SK-N-SH (cell line): ENCODE data around the gene GPHB5.

Source experiments
- EP300 ChIP-seq, 2 experiments: IDR thresholded peaks; 2 replicates each; pipeline versions ENCODE4 v1.4.0 to v1.6.1; 2012; ENCODE audit warnings: borderline replicate concordance in 1 of 2, low read depth in 1 of 2, low read length in 1 of 2
- EZH2phosphoT487 ChIP-seq: fragments of 200-600 bp; sonication (generic); IDR thresholded peaks from 2 replicates; pipeline ENCODE4 v1.6.1; 2017; ENCODE audit warnings: low read depth, mixed run types, mild to moderate bottlenecking, antibody characterized with exemption, moderate library complexity, borderline replicate concordance
- RCOR1 ChIP-seq: fragments of 150-350 bp; IDR thresholded peaks from 2 replicates; pipeline ENCODE4 v1.6.1; 2017; ENCODE audit warnings: antibody characterized with exemption, low read length
- TAF1 ChIP-seq: IDR thresholded peaks from 2 replicates; pipeline ENCODE4 v1.6.1; 2012; ENCODE audit warnings: low read depth, mild to moderate bottlenecking, low read length, moderate library complexity, borderline replicate concordance
- TF ChIP-seq, protein P1 (sequence below): fragments of 200-600 bp; sonication (generic); IDR thresholded peaks from 2 replicates; pipeline ENCODE4 v1.6.1; 2017; ENCODE audit warnings: antibody characterized with exemption, mild to moderate bottlenecking, moderate library complexity
- TF ChIP-seq, protein P2 (sequence below): fragments of 150-350 bp; IDR thresholded peaks from 2 replicates; pipeline ENCODE4 v1.6.1; 2017; ENCODE audit warnings: antibody characterized with exemption, low read length, low read depth, borderline replicate concordance
- TF ChIP-seq, protein P3 (sequence below): IDR thresholded peaks from 2 replicates; pipeline ENCODE4 v1.6.1; 2012; ENCODE audit warnings: mild to moderate bottlenecking, low read depth, low read length, moderate library complexity

DNA sequence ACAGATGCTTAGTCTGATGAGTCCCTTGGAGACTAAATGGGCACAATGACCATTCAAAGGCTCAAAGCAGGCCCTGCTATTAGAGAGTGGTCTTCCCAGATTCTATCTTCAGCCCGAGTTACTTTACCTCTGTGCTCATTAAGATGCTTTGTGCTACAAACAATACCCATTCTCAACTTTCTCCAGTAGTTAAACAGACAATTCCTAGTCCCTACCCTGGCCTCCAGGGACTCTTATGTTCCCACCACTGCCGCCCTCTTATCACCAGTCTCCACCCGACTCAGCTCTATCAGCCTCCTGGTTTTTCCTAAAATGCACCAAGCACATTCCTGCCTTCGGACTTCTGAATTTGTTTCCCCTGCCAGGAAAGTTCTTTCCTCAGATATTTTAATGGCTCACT, 25.6 kb upstream of the GPHB5 start:
- TF ChIP-seq, protein P1, sequence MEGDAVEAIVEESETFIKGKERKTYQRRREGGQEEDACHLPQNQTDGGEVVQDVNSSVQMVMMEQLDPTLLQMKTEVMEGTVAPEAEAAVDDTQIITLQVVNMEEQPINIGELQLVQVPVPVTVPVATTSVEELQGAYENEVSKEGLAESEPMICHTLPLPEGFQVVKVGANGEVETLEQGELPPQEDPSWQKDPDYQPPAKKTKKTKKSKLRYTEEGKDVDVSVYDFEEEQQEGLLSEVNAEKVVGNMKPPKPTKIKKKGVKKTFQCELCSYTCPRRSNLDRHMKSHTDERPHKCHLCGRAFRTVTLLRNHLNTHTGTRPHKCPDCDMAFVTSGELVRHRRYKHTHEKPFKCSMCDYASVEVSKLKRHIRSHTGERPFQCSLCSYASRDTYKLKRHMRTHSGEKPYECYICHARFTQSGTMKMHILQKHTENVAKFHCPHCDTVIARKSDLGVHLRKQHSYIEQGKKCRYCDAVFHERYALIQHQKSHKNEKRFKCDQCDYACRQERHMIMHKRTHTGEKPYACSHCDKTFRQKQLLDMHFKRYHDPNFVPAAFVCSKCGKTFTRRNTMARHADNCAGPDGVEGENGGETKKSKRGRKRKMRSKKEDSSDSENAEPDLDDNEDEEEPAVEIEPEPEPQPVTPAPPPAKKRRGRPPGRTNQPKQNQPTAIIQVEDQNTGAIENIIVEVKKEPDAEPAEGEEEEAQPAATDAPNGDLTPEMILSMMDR = no peak
- TF ChIP-seq TAF1 (no peak), EP300 (IDR thresholded peaks at IDR 0.05; ENCODE audit: borderline replicate concordance in 1 of 2, low read depth in 1 of 2, low read length in 1 of 2) (no peak), EZH2phosphoT487 (no peak), RCOR1 (no peak)
- TF ChIP-seq, protein P2, sequence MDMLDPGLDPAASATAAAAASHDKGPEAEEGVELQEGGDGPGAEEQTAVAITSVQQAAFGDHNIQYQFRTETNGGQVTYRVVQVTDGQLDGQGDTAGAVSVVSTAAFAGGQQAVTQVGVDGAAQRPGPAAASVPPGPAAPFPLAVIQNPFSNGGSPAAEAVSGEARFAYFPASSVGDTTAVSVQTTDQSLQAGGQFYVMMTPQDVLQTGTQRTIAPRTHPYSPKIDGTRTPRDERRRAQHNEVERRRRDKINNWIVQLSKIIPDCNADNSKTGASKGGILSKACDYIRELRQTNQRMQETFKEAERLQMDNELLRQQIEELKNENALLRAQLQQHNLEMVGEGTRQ = no peak
- TF ChIP-seq, protein P3, sequence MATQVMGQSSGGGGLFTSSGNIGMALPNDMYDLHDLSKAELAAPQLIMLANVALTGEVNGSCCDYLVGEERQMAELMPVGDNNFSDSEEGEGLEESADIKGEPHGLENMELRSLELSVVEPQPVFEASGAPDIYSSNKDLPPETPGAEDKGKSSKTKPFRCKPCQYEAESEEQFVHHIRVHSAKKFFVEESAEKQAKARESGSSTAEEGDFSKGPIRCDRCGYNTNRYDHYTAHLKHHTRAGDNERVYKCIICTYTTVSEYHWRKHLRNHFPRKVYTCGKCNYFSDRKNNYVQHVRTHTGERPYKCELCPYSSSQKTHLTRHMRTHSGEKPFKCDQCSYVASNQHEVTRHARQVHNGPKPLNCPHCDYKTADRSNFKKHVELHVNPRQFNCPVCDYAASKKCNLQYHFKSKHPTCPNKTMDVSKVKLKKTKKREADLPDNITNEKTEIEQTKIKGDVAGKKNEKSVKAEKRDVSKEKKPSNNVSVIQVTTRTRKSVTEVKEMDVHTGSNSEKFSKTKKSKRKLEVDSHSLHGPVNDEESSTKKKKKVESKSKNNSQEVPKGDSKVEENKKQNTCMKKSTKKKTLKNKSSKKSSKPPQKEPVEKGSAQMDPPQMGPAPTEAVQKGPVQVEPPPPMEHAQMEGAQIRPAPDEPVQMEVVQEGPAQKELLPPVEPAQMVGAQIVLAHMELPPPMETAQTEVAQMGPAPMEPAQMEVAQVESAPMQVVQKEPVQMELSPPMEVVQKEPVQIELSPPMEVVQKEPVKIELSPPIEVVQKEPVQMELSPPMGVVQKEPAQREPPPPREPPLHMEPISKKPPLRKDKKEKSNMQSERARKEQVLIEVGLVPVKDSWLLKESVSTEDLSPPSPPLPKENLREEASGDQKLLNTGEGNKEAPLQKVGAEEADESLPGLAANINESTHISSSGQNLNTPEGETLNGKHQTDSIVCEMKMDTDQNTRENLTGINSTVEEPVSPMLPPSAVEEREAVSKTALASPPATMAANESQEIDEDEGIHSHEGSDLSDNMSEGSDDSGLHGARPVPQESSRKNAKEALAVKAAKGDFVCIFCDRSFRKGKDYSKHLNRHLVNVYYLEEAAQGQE = no peak
